ENCODE results near the gene RPUSD3. TPM values are rescaled to one million over a fixed set of nuclear protein-coding genes. Genes with fewer than 3 reads are reported as not detected.

The RPUSD3 gene
- total RNA-seq, 1 donor: 25.8 TPM

- DNase-seq (ENCODE audit: low read depth): no peak
- TF ChIP-seq, protein P1, sequence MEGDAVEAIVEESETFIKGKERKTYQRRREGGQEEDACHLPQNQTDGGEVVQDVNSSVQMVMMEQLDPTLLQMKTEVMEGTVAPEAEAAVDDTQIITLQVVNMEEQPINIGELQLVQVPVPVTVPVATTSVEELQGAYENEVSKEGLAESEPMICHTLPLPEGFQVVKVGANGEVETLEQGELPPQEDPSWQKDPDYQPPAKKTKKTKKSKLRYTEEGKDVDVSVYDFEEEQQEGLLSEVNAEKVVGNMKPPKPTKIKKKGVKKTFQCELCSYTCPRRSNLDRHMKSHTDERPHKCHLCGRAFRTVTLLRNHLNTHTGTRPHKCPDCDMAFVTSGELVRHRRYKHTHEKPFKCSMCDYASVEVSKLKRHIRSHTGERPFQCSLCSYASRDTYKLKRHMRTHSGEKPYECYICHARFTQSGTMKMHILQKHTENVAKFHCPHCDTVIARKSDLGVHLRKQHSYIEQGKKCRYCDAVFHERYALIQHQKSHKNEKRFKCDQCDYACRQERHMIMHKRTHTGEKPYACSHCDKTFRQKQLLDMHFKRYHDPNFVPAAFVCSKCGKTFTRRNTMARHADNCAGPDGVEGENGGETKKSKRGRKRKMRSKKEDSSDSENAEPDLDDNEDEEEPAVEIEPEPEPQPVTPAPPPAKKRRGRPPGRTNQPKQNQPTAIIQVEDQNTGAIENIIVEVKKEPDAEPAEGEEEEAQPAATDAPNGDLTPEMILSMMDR (IDR thresholded peaks at IDR 0.05; ENCODE audit: insufficient read depth, low read length): no peak
- H3K4me3 ChIP-seq (ENCODE audit: low read depth, low read length): no peak overlapping the region
Measured at GRCh38 chr3:9886328-9886727, 42.5 kb upstream of the RPUSD3 start.

DNA sequence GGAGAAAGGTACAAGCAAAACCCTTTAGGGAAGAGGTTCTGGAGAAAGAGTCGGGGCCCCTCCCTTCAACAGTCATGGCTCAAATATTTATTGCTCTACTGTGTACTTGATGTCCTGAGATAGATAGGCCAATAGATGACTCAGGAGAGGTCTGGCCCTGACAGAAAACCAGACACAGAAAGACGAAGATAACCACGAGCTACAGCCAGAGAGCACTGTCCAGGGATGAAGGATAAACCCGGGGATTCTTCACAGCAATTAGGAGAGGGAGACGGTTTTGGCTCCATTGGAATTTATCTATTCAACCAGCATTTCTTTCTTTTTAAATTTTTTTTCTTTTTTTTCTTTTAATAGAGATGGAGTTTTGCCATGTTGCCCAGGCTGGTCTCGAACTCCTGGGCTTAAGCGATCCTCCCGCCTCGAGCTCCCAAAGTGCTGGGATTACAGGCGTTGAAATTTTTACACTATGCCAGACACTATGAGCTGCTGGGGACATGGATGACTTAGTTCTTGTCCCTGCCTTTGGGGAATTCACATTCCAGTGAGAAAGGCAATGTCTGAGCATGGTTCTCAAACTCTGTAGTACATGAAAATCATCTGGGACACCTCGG, 40.9 kb upstream of the RPUSD3 start:
- H3K4me3 ChIP-seq (ENCODE audit: low read depth, low read length): no peak overlapping the region
- TF ChIP-seq, protein P1 (IDR thresholded peaks at IDR 0.05; ENCODE audit: insufficient read depth, low read length): no peak
- DNase-seq (ENCODE audit: low read depth): peak; percentile 83

- TF ChIP-seq, protein P1 (IDR thresholded peaks at IDR 0.05; ENCODE audit: insufficient read depth, low read length): no peak
- no peak overlapping the region for H3K4me3 ChIP-seq (ENCODE audit: low read depth, low read length)
- DNase-seq (ENCODE audit: low read depth): peak; percentile 69
Measured at GRCh38 chr3:9883706-9884554, 40.1 kb upstream of the RPUSD3 start.

DNA sequence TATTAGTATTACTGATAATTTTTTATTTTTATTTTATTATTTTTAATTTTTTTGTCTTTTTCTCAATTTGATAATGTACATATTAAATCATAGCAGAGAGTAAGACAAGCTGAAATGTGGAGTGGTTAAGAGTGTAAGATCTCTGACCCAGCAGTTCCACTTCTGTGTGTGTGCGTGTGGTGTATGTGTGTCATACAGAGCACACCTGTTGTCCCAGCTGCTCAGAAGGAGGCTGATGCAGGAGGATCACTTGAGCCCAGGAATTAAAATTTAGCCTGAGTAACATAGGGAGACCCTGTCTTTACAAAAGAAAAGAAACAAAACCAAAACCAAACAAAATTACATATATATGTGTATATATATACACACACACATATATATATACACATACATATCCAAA, 37.6 kb upstream of the RPUSD3 start:
- no peak for DNase-seq (ENCODE audit: low read depth)
- H3K4me3 ChIP-seq (ENCODE audit: low read depth, low read length): no peak overlapping the region
- TF ChIP-seq, protein P1 (IDR thresholded peaks at IDR 0.05; ENCODE audit: insufficient read depth, low read length): no peak

- no peak for DNase-seq (ENCODE audit: low read depth)
- H3K4me3 ChIP-seq (ENCODE audit: low read depth, low read length): no peak within 1 kb of the TSS
- TF ChIP-seq, protein P1 (IDR thresholded peaks at IDR 0.05; ENCODE audit: insufficient read depth, low read length): no peak
Measured at GRCh38 chr3:9879830-9880549, 36.2 kb upstream of the RPUSD3 start, which contains the start of gene CIDEC. Gene CIDEC, minus strand, starts transcription at chr3:9880253. Its CDS starts 1,767 bp downstream, at chr3:9878486.

DNA sequence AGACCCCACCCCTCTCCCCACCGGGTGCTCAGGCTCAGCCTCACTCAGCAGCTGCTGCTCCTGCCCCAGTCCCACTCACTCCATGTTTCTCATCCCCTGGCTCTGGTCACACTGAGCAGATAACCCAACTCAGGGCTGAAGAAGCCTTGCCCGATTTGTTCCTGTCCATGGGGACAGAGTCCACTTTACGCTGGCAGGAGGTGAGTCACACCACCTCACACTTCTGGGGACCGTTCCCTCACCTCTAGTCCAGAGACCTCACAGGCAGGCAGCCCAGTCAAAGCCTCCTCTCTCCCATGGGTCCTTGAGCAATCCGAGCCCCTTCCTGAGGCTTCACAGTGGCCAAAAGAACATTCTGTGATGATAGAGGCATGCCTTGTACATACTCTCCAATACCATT, 34.9 kb upstream of the RPUSD3 start:
- TF ChIP-seq, protein P1 (IDR thresholded peaks at IDR 0.05; ENCODE audit: insufficient read depth, low read length): no peak
- DNase-seq (ENCODE audit: low read depth): no peak
- no peak overlapping the region for H3K4me3 ChIP-seq (ENCODE audit: low read depth, low read length)

Measured in fibroblast of the aortic adventitia (primary cell).